ENCODE results near the gene ZNF333.
"Not testable (repeated sequence)": the region's sequence is repeated elsewhere in the genome, so short reads cannot be mapped to it uniquely, and the experiment has no call there.

ZNF333 gene

GRCh38 chr19:14770136-14770535 is 80.3 kb downstream of the ZNF333 start:
- DNase-seq, result no peak

DNA sequence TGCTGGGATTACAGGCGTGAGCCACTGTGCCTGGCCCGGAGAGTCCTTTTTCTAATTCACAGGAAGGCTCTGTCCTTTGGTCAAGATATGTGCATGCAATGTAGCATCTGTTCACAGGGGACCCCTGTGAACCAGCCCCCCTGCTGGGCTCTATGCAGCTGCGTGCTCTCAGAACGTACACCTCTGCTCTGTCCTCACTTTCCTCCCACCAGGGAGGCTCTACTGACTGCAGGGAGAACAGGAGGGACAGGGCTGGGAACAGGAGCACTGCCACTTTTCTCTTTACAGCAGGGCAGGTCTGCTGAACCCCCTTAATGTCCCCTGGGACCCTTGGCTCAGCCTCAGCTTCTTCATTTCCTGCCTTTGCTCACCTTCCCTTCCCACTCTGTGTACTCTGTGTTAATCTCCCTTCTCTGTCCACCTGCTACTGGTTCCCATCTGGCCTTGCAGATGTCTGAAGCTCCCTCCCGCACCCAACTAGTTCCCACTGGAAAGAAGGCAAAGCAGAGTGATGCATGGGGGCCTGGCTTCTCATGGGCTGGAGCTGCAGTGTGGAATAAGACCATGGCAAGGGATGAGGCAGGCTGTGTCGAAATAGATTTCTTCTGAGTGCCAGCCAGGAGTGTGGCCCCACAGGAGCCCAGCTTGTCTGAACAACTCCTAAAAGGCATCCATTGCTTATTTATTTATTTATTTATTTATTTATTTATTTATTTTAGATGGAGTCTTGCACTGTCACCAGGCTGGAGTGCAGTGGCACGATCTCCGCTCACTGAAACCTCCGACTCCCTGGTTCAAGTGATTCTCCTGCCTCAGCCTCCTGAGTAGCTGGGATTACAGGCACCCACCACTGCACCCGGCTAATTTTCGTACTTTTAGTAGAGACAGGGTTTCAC is 81.3 kb downstream of the ZNF333 start:
- no peak for DNase-seq

GRCh38 chr19:14772467-14772866 is 82.6 kb downstream of the ZNF333 start:
- no peak for DNase-seq

DNA sequence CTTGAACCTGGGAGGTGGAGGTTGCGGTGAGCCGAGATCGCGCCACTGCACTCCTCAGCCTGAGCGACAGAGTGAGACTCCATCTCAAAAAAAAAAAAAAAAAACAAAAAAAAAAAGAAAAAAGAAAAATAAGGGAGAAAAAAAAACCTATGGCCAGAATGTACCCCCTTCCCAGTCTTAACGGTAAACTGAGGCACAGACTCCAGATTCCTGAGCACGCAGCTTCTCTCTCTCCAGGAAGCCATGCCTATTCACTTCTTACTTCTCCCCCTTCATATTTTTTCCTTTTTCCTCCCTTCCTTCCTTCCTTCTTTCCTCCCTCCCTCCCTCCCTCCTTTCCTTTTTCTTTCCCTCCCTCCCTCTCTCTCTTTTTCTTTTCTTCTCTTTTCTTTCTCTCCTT is 83.1 kb downstream of the ZNF333 start:
- no peak for DNase-seq

- not testable (repeated sequence) for DNase-seq
These were observed 83.9 kb downstream of the ZNF333 start for GRCh38 chr19:14773722-14774121.

GRCh38 chr19:14774373-14774772 is 84.5 kb downstream of the ZNF333 start:
- DNase-seq, result no peak

DNA sequence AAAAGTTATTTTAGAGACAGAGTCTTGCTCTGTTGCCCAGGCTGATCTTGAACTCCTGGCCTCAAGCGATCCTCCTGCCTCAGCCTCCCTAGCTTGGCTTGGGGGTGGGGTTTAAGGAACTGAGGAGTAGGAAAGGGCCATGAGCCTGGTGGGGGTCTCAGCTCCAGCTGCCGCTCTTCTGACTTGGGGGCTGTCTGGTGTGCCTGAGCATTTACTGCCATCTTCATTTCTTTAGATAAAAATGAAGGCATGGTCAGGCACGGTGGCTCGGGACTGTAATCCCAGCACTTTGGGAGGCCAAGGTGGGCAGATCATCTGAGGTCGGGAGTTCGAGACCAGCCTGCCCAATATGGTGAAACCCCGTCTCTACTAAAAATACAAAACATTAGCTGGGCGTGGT is 85.5 kb downstream of the ZNF333 start:
- DNase-seq, result not testable (repeated sequence)

DNA sequence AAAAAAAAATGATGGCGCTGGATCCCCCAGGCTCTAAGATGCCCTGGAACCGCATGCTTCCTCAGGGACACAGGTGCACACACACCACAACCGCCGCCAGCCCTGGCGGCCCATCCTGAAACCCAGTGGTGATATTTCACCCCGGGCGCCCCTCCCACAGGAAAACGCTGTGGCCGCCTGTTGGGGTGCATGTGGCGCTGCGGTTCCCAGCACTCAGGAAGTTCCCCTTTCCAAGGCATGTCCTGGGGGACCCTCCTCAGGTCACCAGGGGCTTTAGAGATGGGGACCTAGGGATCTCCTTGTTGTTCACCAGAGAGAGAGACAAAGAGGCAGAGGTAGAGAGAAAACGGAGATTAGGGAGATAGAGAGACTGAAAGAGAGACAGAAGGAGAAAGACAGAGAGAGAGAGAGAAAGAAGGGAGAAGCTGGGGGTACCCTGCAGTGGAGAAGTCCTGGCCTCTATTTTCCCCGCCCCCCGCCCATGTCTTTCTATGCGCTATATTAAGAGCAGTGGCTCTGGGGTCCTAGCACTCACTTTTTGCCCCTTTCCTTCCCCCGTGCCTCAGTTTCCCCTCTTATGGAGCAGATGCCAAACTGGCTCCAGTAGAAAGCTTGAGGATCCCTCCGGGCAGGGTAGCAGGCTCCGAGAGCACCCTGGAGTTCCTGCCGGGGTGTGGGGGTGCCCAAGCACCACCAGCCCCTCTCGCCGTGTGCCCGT is 86.2 kb downstream of the ZNF333 start:
- DNase-seq, result no peak

DNA sequence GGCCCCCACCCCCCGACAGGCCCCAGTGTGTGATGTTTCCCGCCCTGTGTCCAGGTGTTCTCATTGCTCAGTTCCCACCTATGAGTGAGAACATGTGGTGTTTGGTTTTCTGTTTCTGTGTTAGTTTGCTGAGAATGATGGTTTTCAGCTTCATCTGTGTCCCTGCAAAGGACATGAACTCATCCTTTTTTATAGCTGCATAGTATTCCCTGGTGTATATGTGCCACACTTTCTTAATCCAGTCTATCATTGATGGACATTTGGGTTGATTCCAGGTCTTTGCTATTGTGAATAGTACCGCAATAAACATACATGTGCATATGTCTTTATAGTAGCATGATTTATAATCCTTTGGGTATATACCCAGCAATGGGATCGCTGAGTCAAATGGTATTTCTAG is 87.8 kb downstream of the ZNF333 start:
- not testable (repeated sequence) for DNase-seq

DNA sequence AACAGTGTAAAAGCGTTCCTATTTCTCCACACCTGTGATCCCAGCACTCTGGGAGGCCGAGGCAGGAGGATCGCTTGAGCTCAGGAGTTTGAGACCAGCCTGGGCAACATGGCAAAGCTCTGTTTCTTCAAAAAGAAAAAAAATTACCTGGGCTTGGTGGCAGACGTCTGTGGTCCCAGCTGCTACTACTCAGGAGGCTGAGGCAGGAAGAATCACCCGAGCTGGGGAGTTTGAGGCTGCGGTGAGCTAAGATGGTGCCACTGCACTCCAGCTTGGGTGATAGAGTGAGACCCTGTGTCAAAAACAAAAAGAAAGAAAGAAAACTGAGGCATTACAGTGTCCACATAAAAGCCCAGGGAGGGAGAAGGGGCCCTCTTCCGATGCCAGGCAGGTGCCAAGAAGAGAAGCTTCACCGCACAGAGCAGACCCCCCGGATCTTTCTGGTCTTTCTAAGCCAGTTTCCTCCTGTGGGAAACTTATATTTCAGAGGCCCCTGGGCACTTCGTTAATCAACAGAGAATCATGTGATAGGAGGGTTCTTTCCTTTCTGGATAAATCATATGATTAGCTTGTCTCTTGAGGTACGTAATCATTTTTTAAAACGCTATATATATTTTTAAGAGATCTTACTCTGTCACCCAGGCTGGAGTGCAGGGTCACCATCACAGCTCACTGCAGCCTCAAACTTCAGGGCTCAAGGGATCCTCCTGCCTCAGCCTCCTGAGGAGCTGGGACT is 88.4 kb downstream of the ZNF333 start, which contains the start of gene ADGRE2:
Gene ADGRE2 (minus strand): TSS at position 451 of the 736 bp plus-strand sequence. CDS start 1,804 bp downstream, outside the sequence.
- DNase-seq, result not testable (repeated sequence)

DNA sequence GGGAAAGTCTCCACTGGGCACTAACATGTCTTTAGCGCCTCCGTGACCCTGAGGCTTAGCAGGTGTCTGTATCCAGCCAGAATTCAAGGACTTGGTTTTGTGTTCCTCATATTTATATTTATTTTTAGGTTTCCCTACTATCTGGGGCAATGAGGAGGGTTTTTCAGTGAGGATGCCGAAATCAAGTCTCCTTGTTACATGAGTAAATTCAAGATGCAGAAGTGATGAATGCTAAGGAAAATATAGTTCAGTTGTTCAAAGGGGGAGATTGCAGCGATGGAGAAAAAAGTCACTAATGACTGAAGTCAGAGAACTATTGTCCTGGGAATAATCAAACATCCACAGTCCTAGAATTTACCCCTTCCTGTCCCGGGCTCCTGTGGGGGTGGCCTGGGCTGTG is 89.3 kb downstream of the ZNF333 start:
- DNase-seq, result no peak

DNA sequence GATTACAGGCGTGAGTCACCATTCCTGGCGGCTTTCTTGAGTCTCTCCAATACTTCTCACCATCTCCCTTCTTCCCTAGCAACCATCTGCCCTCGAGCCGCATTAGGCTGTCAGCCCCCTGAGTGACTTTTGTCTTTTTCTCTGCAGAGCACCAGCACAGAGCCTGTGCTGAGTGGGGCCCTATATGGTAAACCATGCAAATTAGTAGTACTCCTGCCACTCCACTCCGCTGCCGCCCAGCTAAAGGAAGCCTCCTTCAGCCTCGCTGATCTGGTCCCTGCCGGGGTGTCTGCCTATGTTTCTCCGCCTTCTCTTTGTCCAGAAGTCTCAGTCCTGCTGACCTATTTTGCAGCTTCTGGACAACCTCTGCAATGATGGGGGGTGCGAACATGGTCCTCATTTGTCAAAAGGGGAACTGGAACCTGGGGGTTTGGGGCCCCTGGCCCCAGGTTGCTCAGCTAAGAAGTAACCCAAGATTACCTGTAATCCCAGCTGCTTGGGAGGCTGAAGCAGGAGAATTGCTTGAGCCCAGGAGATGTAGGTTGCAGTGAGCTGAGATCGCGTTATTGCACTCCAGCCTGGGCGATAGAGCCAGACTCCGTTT is 90.9 kb downstream of the ZNF333 start:
- DNase-seq, result not testable (repeated sequence)

DNA sequence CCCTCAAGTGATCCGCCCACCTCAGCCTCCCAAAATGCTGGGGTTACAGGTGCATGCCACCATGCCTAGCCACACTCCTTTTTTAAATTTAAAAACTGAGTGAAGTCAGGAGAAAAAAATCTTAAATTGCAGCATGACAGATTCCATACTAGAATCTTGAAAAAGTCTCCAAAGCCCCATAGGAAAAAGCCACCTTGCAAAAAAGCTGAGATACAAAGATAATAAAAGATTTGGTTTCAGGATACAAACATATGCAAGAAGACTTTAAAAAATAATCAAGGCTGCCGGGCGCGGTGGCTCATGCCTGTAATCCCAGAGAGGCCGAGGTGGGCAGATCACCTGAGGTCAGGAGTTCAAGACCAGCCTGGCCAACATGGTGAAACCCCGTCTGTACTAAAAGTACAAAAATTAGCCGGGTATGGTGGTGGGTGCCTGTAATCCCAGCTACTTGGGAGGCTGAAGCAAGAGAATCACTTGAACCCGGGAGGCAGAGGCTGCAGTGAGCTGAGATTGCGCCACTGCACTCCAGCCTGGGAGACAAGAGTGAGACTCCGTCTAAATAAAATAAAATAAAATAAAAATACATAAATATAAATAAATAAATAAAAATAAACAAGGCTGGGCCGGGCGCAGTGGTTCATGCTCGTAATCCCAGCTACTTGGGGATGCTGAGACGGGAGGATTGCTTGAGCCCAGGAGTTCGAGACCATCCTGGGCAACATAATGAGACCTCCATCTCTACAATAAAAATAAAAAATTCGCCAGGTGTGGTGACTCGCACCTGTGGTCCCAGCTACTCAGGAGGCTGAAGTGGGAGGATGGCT is 92.1 kb downstream of the ZNF333 start:
- DNase-seq, result not testable (repeated sequence)

GRCh38 chr19:14782626-14783409 is 93.0 kb downstream of the ZNF333 start:
- DNase-seq, result no peak
